ENCODE measurements around the gene ETV4. TPM values are rescaled to one million over a fixed set of nuclear protein-coding genes. Genes with fewer than 3 reads are reported as not detected.

Gene ETV4
- total RNA-seq, 1 experiment from 2014 or later, result 195 TPM

GRCh38 chr17:43549496-43549895, 3.4 kb upstream of the ETV4 start (continued):
- TF ChIP-seq ZNF532 (CRISPR knock-in tag; IDR thresholded peaks at IDR 0.05; ENCODE audit: borderline replicate concordance) (no peak), CBFB (CRISPR knock-in tag; IDR thresholded peaks at IDR 0.05; ENCODE audit: low read depth) (no peak), MYBL2 (CRISPR knock-in tag; IDR thresholded peaks at IDR 0.05) (no peak)

GRCh38 chr17:43548689-43549379, 2.7 kb upstream of the ETV4 start:
- H3K36me3 Mint-ChIP-seq, result no peaks in the 10 kb centered on the region
- peak; percentile 92 for TF ChIP-seq ZNF121 (CRISPR knock-in tag; IDR thresholded peaks at IDR 0.05)
- TF ChIP-seq NR3C1 (CRISPR knock-in tag; conservative IDR thresholded peaks at IDR 0.05; ENCODE audit: low read depth), result no peak
- ChIA-PET CTCF (interaction anchor here (1.0 to 1.4 kb wide), 4 partner anchors 23 to 211 kb away, joined by 3 to 5 read pairs (median 4); no protein-coding TSS in a partner anchor), POLR2A (interaction anchor here (0.9 to 1.3 kb wide), 2 partner anchors 14 to 22 kb away, joined by 3 to 4 read pairs; no protein-coding TSS in a partner anchor)
- no peak overlapping the region for H3K4me3 Mint-ChIP-seq
- H3K27me3 Mint-ChIP-seq (ENCODE audit: low read depth), result no peaks in the 10 kb centered on the region; the same call in 1 of the 2 replicates
- H3K27ac Mint-ChIP-seq, result peak overlapping the region; percentile 47; the same call in 1 of the 2 replicates
- H3K4me1 Mint-ChIP-seq, result peaks cover 55% of the 10 kb centered on the region
- DNase-seq (ENCODE audit: low spot score) (no peak), ATAC-seq (no peak)
- 0 out of 2 replicates have a peak, but pooled peaks cover 3% of the 10 kb centered on the region for H3K9me3 Mint-ChIP-seq

GRCh38 chr17:43547659-43548256, 1.6 kb upstream of the ETV4 start:
- Mint-ChIP-seq H3K9me3 (0 out of 2 replicates have a peak, but pooled peaks cover 3% of the 10 kb centered on the region), H3K27me3 (ENCODE audit: low read depth) (no peaks in the 10 kb centered on the region; the same call in 1 of the 2 replicates), H3K4me3 (peak overlapping the region; percentile 89; the same call in 1 of the 2 replicates), H3K36me3 (no peaks in the 10 kb centered on the region), H3K4me1 (peaks cover 60% of the 10 kb centered on the region), H3K27ac (peak overlapping the region; percentile 60; the same call in 1 of the 2 replicates)
- no peak for DNase-seq (ENCODE audit: low spot score)
- ChIA-PET CTCF (interaction anchor here (0.6 to 1.8 kb wide), 6 partner anchors 10 to 146 kb away, joined by 3 to 7 read pairs (median 4); partner anchors contain the start of gene DHX8), POLR2A (interaction anchor here (1.4 to 2.7 kb wide), 2 partner anchors 17 to 31 kb away, joined by 6 to 20 read pairs; no protein-coding TSS in a partner anchor)
- no peak for ATAC-seq
- TF ChIP-seq ZNF416 (CRISPR knock-in tag; IDR thresholded peaks at IDR 0.05) (no peak), NFATC4 (CRISPR knock-in tag; IDR thresholded peaks at IDR 0.05) (no peak), KAT7 (CRISPR knock-in tag; IDR thresholded peaks at IDR 0.05; ENCODE audit: borderline replicate concordance) (no peak), ARID4B (CRISPR knock-in tag; IDR thresholded peaks at IDR 0.05; ENCODE audit: borderline replicate concordance) (no peak), MLX (CRISPR knock-in tag; IDR thresholded peaks at IDR 0.05) (no peak), STAT6 (CRISPR knock-in tag; conservative IDR thresholded peaks at IDR 0.05; ENCODE audit: low read depth) (no peak), CBFB (CRISPR knock-in tag; IDR thresholded peaks at IDR 0.05; ENCODE audit: low read depth) (no peak), ZMAT4 (CRISPR knock-in tag; IDR thresholded peaks at IDR 0.05) (no peak), ZNF219 (CRISPR knock-in tag; IDR thresholded peaks at IDR 0.05; ENCODE audit: borderline replicate concordance) (no peak), RORB (CRISPR knock-in tag; IDR thresholded peaks at IDR 0.05) (no peak), ZBTB43 (CRISPR knock-in tag; IDR thresholded peaks at IDR 0.05) (no peak), EMX1 (CRISPR knock-in tag; IDR thresholded peaks at IDR 0.05) (no peak), CREB1 (CRISPR knock-in tag; IDR thresholded peaks at IDR 0.05) (no peak)
